Epithelial cell of proximal tubule (primary cell): ENCODE measurements around the gene PHKA2. TPM values are rescaled to one million over a fixed set of nuclear protein-coding genes. Genes with fewer than 3 reads are reported as not detected.

ENCODE experiments used
- DNase-seq: peaks from one replicate; pipeline ENCODE4 v3.0.0-alpha.2; 2011; ENCODE audit warnings: low read depth
- H3K4me3 ChIP-seq: 2 replicates; pipeline ENCODE4 v1.5.1; 2011; ENCODE audit warnings: low read depth, mild to moderate bottlenecking, low read length
- total RNA-seq: library from RNA; depleted of rRNA; stranded (reverse); fragments of >200 nt; gene quantifications from 2 replicates; pipeline ENCODE4 v1.2.3, GENCODE V29; 2015
- TF ChIP-seq, protein P1 (sequence below): conservative IDR thresholded peaks from 2 replicates; pipeline ENCODE4 v1.5.1; 2012; ENCODE audit warnings: low read depth, mild to moderate bottlenecking, low read length

The PHKA2 gene
- total RNA-seq, 1 donor from 2014 or later, result 12.9 TPM

DNA sequence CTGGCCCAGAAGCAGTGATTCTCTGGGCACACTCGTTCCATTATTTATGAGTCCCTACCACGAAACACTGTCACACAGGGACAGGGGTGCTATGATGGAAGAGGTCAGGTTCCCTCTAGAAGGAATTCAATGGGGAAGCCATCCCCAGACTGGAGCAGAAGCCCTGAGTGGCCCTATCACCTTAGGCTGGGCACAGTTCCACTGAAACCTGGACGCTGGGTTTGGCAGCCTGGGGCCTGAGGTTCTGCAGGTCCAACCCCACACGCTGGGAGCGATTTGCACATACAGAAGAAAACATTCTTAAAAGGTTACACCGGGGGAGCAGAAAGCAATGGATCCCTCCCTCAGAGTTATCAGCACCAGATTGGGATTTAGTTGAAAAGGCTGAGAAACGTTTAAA lies 63.3 kb downstream of the PHKA2 start:
- TF ChIP-seq, protein P1, sequence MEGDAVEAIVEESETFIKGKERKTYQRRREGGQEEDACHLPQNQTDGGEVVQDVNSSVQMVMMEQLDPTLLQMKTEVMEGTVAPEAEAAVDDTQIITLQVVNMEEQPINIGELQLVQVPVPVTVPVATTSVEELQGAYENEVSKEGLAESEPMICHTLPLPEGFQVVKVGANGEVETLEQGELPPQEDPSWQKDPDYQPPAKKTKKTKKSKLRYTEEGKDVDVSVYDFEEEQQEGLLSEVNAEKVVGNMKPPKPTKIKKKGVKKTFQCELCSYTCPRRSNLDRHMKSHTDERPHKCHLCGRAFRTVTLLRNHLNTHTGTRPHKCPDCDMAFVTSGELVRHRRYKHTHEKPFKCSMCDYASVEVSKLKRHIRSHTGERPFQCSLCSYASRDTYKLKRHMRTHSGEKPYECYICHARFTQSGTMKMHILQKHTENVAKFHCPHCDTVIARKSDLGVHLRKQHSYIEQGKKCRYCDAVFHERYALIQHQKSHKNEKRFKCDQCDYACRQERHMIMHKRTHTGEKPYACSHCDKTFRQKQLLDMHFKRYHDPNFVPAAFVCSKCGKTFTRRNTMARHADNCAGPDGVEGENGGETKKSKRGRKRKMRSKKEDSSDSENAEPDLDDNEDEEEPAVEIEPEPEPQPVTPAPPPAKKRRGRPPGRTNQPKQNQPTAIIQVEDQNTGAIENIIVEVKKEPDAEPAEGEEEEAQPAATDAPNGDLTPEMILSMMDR, result no peak
- DNase-seq, result no peak
- H3K4me3 ChIP-seq, result no peak overlapping the region

DNA sequence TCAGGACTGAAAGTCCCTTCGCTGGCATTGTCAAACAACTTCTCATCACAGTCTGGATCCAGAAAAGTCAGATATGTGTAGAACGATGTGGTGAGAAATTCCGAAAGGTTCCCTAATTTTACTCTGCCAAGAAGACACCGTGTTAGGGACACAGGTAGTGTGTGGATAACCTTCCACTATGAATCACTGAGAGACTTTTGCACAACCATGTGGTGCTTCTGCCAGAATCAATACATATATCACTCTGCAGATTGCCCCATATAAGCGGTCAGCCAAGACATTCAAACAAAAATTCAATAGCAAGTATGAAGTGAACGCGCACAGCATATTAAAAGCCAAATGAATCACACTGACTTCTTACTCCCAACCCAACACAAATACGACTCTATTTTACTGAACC lies 63.8 kb downstream of the PHKA2 start:
- TF ChIP-seq, protein P1, result no peak
- no peak for DNase-seq
- no peak overlapping the region for H3K4me3 ChIP-seq

DNA sequence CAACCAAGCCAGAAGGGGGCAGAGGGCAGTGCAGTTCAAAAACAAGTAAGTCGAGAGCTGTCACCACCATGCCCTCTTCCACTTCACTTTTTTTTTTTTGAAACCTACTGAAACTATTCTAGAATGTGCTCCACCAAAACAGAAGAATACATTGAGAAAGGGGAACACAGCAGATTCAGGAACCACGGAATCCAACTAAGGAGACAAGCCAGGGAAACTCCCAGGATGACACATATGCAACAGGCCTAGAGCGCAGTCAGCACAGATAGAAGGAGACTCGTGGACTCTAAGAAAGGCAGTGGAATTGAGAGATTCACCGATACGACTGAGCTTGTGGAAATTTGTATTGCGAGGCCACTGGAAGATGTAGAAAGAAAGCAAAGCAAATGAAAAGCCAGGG lies 66.1 kb downstream of the PHKA2 start:
- no peak overlapping the region for H3K4me3 ChIP-seq

DNA sequence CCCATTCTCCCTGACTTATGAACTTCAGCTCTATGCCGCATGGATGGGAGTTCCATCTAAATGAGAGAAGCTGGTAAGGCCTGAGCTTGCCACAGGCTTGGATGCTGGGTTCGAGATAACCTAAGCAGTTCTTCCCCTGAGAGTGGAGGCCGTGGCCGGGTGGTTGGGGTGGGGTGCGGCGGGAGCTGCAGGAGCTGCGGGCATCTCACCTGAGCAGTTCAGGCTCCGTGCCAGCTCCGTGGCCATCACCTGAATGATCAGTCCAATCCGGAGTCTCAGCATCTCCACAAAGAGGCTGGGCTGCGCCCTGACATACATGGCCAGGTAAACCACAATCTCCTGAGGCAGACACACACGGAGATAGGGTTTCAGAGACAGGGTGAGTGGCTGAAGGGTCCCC lies 77.6 kb downstream of the PHKA2 start:
- TF ChIP-seq, protein P1, result no peak
- no peak overlapping the region for H3K4me3 ChIP-seq
- DNase-seq, result no peak

More for the DNA sequence above, 66.1 kb downstream of the PHKA2 start:
- DNase-seq, result no peak
- TF ChIP-seq, protein P1, result no peak

DNA sequence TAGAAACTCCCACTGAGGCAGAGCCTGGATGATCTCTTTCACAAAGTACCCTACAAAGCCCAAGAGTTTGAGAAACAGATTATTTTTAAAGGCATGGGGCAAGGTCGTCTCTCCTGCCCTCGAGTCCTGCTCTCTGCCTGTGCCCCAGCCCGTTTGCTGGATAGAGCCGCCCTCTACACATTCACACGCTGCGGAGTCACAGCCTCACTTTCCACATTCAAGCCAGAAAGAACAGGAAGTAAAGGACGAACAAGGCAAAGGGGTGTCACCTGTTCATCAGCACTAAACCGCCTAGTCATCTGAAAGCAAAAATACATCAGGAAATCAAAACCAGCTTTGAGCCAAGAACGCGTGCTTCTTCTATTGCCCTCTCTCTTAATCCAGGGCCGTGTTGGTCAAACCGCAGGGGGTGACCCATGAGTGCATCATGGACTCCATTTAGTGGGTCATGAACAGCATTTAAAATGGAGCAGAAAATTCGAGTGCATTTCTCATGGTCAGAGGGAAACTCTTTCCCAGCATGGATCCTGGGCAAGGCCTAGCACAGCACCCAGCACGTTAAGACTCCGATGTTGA lies 83.4 kb downstream of the PHKA2 start:
- TF ChIP-seq, protein P1, result no peak
- no peak for DNase-seq
- no peak overlapping the region for H3K4me3 ChIP-seq

DNA sequence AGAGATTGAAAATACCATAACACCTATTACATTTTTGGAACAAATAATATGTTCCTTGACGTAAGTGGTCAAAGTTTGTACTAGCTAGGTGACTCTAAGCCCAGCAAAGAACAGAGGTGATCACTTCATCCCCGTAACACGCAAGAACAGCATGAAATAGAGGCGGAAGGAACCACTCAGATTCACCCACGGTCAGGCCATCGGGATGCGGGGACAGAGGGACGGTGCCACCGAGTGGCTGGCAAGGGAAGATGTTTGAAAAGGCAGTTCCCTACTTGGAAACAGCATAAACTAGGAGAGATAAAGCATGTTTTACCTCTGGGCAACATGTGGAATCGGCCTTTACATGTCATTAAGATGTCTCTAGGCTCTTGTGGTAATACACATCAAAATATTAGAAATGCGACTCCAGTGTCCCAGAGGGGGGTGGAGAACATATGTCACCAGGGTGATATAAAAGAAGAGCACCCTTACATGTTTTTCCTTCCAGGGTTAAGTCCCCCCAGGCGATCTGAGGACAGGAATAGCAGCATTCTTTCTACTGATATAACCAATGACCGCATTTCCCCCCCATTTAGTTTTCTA lies 84.0 kb downstream of the PHKA2 start:
- H3K4me3 ChIP-seq, result no peak overlapping the region
- DNase-seq, result no peak
- TF ChIP-seq, protein P1, result peak; percentile 48

DNA sequence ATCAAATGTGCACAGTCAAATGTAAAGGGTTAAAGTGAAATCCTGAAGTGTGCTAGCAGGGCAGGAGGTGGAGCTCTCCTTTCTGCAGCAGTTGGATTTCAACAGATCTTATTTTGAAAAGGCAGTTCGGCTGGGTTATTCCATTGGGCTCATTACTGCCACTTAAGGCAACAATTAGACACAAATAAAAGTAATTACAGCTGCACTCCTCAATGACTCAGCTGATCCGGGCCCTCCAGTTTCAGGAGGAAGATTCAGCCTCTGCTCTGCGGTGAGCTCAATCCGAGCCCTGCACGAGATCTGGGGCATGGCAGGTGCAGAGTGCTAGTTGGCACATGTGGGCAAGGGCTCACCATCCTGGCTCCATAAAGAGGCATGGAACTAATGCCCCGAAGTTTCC lies 85.4 kb downstream of the PHKA2 start:
- TF ChIP-seq, protein P1, result no peak
- no peak overlapping the region for H3K4me3 ChIP-seq
- DNase-seq, result no peak
